ENCODE data around the gene KYAT1.
"Not testable (repeated sequence)": the region's sequence is repeated elsewhere in the genome, so short reads cannot be mapped to it uniquely, and the experiment has no call there.

The KYAT1 gene

DNA sequence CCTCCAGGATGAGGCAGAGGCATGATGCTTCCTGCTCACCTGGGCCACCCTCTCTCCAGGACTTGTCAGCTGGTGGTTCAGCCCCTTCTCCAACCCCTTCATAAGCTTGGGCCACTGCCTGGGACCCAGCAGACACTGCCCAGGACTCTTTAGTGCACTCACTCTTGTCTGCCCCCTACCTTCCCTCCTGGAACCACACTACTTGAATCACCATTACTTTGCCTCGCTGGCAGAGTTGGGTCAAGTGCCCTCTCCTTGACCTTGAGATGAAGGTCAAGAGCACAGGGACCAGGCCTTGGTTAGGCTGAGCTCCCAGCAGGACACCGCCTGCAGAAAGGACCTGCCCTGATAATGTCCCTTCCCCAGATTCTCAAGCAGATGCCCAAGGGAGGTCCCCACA is 71.9 kb downstream of the KYAT1 start:
- DNase-seq, result no peak

DNA sequence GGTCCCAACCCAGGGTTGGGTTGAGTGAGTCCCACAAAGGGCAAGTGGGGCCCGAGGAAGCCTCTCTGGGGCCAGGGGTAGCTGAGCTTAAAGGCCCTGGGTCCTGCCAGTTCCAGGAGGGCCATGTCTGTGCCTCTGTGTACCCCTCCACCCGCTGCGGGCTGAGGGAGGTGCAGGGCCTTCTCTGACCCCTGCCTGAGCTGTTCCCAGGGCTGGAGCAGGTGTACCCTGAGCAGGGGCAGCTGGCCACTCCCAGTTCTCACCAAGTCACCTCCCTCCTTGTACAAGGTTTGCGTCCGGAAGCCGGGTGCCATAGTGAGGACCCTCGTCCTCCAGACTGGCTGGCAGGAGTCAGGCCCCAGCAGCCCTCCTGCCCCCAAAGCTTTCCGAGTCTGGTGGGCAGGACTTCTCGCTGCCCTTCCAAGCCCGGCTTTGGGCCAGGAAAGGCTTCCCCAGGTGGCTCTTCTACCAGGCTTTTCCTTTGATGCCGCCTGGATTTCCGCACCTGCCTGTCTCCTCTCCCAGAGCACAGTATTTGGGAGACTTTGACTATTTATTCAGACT is 72.6 kb downstream of the KYAT1 start:
- DNase-seq, result no peak

DNA sequence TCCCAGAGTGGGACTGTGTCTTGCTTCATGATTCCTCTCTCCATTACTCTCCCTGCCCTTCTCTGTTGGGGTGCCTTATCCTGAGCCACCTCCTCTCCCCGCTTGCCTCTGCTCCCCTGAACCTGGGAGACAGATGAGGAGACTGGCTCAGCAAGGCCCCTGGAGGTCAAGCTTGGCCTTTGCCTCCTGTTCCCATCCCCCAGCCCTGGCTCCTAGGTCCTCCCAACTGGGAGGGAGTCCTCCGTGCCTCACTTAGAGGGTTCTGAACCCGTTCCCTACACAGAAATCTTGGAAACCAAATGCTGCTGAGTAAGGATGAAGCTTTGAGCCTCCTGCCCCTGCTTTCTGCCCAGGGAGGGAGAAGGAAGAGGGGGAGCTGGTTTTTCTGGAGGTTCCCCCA is 73.2 kb downstream of the KYAT1 start:
- DNase-seq, result no peak

DNA sequence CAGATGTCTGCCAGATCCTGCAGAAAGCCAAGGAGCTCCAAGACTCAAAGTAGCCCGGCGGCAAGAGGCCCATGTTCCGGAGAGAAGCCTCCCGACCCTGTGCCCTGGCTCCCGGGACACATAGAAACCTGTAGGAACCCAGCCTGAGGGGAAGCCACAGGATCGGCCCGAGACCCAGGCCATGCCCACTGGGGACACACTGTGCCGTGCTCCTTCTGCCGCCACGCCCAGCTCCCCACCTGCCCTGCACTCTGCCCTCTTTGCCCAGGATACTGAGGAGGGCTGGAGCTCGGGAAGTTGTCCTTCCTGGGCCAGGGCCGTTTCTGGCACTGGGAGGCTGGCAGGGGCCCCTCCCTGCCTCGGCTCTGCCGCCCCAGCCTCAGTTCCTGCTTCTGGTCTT is 73.9 kb downstream of the KYAT1 start:
- no peak for DNase-seq

DNA sequence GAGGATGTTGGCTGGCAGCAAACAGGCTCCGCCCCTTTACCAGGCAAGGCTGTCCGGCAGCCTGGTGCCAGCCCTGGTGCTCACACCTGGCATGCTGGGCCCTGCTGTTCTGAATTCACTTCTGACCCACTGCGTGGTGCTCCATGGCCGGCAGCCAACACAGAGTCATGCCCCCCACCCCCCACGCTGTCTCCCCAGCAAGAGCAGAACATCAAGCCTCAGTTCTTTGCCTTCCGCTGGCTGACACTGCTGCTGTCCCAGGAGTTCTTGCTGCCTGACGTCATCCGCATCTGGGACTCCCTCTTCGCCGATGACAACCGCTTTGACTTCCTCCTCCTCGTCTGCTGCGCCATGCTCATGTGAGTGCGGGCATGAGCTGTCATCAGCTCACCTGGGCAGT is 76.1 kb downstream of the KYAT1 start:
- no peak for DNase-seq

DNA sequence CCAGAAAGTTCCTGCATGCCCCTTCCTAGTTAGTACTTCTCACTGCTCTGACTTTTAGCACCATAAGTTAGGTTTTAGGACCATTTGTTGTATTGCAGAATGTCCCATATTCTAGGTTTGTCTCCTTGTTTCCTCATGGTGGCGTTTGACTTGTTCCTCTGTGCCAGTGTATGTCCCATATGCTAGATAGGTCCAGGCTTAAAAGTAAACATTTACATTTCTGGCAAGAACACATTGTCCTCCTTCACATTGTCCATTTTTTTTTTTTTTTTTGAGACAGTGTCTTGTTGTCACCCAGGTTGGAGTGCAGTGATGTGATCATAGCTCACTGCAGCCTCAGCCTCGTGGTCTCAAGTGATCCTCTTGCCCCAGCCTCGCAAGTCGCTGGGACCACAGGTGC is 79.3 kb downstream of the KYAT1 start:
- no peak for DNase-seq

DNA sequence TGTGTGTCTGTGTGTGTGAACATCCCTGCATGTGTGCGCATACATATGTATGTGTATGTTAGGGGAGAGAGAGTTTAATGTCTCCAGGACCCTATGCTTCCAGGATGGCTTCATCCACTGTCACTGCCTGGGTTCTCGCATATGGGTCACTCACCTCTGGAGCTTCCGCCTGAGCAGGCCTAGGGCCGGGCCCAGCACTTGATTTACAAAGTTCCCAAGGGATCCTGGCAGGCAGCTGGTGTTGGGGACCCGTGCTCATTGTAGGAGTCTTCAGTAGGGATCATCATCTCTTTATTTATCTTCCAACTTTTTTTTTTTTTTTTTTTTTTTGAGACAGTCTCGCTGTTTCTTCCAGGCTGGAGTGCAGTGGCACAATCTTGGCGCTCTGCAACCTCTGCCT is 81.7 kb downstream of the KYAT1 start:
- no peak for DNase-seq

DNA sequence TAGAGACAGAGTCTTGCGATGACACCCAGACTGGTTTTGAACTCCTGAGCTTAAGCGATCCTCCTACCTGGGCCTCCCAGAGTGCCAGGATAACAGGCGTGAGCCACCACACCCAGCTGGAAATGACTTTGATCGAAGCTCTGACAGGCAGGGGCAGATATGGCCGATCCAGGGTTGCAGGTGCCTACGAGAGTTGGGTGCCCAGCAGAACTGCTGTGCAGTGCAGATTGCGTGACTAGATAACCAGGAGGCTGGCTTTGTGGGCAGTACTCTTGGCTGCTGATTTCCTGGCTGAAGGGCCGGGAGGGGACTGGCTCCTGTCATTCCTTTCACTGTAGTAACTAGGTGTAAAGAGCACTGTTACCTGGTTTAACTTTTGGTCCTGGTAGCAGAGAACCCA is 82.9 kb downstream of the KYAT1 start:
- no peak for DNase-seq

DNA sequence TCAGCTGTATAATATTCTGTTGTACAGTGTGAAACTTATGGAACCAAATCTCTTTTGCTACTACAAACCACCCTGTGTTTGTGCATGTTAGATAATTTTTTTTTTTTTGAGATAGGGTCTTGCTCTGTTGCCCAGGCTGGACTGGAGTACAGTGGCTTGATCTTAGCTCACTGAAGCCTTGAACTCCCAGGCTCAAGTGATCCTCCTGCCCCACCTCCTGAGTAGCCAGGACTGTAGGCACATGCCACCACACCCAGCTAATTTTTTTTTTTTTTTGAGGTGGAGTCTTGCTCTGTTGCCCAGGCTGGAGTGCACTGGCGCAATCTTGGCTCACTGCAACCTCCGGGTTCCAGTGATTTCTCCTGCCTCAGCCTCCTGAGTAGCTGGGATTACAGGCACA is 86.8 kb downstream of the KYAT1 start:
- DNase-seq, result not testable (repeated sequence)

DNA sequence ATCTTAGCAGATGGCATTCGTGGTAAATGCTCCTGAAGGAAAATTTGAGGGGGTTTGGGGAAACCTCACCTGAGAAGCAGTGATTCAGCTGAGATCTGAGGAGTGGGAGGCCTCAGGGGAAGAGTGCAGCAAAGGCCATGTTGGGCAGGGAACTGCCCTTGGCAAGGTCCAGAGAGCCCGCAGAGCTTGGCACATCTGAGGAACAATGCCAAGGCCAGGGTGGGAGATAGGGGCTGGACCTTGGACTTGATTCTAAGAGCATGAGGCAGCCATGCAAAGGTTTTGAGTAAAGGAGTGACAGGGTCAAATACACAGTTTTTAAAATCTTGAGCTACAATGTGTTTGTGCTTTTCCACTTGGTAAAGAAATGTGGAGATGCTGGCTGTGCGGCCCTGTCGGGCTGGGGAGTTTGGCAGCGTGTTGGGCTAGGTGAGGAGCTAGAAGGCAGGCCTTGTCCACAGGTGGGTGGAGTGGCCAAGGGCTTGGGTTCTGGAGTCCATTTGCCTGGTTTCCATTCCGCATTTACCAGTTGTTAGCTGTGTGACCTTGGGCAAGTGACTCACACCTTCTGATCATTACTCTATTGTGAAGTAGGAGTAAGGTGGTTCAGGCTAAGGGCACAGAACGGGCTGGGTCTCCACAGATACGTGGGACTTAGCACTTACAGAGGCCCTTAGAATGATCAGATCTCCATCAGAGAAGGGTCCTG is 88.6 kb downstream of the KYAT1 start:
- DNase-seq, result no peak

DNA sequence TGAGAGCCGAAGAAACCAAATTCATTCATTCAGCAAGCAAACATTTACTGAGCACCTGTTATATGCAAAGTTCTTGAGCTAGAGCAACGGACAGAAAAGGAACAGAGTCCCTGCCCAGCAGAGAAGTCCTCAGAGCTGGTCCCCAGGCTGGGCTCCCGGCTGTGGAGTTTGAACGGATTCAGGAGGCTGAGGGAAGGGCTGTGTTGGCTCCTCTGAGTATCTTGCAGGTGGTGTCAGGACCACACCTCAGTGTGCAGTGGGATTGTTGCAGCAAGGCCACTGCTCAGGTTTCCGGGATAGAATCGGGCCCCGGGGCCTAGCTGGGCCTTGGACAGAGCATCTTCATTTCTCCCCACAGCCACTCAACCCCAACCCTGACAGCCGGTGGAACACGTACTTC is 89.6 kb downstream of the KYAT1 start:
- DNase-seq, result no peak

DNA sequence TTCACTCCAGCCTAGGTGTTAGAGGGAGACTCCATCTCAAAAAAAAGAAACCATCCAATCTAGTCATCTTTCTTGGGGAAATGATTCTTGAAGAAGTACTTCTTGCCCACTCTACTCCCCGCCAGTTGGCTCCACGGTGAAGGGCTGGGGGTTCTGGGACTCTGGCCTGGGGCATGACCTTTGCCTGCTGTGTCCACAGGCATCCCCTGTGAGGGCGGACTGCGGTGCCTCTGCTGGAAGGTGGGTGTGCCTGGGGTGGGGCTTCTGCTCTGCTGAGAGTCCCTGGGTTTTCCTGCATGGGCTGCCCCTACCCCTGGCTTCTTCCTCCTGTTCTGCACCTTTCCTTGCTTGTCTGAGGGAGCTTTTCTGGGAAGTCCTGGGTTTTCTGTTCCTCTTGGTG is 91.2 kb downstream of the KYAT1 start:
- no peak for DNase-seq

DNA sequence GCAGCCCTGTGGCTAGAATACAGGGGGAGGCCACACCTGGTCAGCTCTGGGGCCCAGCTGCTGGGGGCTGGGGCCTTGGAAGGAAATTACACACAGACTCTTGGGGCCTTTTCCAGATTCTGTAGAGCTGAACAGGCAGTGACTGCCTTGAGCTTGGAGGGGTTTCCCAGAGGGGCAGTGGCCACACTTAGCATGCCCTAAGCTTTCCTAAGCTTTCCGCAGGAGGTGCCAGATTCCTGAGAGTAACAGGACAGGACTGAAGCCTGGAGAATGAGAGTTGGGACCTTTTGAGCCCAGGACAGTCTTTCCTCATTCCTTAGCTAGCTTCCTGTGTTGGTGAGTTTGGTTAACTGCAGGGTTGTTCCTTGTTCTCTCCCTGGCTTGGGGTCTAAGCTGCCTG is 93.3 kb downstream of the KYAT1 start:
- DNase-seq, result no peak

DNA sequence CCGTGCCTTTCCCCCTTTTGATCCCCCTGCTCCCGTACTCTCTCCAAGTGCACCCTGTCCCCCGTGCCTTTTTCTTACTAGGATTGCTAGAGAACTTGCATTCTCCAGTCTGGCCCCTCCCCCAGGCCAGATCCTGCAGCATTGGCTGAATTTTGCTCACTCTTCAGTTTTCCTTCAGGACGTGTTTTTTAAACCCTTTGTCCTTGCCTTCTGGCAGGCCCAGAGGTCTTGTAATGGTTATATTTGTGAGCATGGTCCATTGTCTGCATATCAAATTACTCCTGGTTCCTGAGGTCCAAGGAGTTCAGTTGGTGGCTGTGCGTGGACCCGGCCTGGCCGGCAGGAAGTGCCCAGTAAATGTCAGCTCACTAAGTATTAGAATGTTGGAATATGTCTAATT is 94.1 kb downstream of the KYAT1 start:
- DNase-seq, result peak; percentile 48

DNA sequence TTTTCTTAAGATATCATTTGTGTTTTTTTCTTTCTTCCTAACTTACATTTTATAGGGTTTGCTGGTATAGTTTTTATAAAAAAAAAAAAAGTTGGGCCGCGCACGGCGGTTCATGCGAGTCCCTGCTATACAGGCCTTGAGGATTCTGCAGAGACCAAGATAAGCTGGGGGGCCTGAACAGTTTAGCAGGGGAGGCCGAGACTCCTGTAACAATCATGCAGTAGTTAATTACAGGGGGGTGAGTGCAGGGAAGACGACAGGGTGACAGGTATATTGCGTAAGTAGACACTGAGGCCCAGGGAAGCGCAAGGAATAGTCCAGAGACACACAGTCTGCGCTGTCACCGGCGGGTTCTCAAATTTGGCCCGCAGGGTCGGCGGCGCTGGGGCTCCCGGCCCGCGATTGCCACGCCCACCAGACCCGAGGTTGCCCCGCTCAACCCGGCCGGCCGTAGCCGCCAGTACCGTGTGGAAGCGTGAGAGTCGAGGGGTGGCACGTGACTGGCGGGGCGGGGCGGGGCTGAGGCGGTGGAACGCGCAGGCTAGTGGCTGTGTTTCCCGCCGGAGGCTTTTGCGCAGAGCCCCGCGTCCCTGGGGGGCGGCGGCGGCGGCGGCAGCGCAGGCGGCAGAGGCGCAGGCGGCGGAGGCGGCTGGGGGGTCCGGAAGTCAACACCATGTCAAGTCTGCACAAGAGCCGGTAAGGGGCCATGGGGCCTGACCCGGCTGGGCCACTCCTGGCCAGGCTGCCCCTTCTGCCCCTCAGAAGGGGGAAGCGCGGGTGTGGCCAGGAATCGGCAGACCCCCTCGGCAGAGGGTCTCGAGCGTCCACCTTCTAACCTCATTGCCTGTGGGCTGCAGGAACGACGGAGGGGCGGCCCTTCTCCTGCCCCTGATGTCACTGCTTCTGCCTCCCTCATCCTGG is 94.8 kb downstream of the KYAT1 start, which contains the start of gene TBC1D13:
TBC1D13 (plus strand) TSS at position 573 of the 921 bp plus-strand sequence; CDS start at position 674, 101 bp downstream.
- DNase-seq, result peak; percentile 93

DNA sequence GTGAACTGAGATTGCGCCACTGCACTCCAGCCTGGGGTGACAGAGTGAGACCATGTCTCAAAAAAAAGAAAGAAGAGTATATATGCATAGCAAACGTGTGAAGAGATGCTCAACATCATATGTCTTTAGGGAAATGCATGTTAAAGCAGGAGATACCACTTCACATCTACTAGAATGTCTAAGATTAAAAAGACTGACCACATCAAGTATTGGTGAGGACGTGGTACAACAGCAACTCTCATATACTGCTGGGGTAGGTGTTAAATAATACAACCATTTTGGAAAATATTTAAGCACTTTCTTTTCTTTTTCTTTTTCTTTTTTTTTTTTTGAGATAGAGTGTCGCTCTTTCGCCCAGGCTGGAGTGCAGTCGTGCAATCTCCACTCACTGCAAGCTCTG is 96.3 kb downstream of the KYAT1 start:
- no peak for DNase-seq

Measured in femur (tissue), 1 donor.